DOHH2 (cell line): ENCODE results near the gene TMCO1.

Experiments used
- CTCF ChIP-seq: fragments of 200-600 bp; sonication (generic); IDR thresholded peaks from one replicate; pipeline ENCODE4 v1.5.1; 2014; ENCODE audit warnings: antibody characterized with exemption, mild to moderate bottlenecking, low read depth, low read length; ENCODE audit not compliant: poor library complexity, severe bottlenecking
- EZH2phosphoT487 ChIP-seq: fragments of 200-600 bp; sonication (generic); IDR thresholded peaks from 2 replicates; pipeline ENCODE4 v1.6.1; 2017; ENCODE audit warnings: borderline replicate concordance, mild to moderate bottlenecking, antibody characterized with exemption, low read length, moderate library complexity, mixed read lengths

- TF ChIP-seq CTCF (no peak), EZH2phosphoT487 (no peak)
Measured at GRCh38 chr1:165816826-165817497, 48.3 kb upstream of the TMCO1 start.
